GM11168 (cell line): ENCODE results near the gene SUCNR1.
"Not testable (repeated sequence)": the region's sequence is repeated elsewhere in the genome, so short reads cannot be mapped to it uniquely, and the experiment has no call there.

Experiments
- in situ Hi-C: fragments of 300-500 bp; cut with MboI; formaldehyde crosslinking; loops from one replicate; pipeline ENCODE4 v1.12.0; 2022; ENCODE audit warnings: low sequenced_read_pairs; ENCODE audit not compliant: unreplicated experiment

Gene SUCNR1

GRCh38 chr3:151898564-151899261 is 25.3 kb downstream of the SUCNR1 start:
- in situ Hi-C loops: not testable (repeated sequence)

GRCh38 chr3:151899996-151900395 is 26.6 kb downstream of the SUCNR1 start:
- in situ Hi-C loops: no loop called here

GRCh38 chr3:151900460-151900859 is 27.0 kb downstream of the SUCNR1 start:
- in situ Hi-C loops: no loop called here

GRCh38 chr3:151900884-151901643 is 27.6 kb downstream of the SUCNR1 start:
- in situ Hi-C loops: no loop called here

- in situ Hi-C loops: no loop called here
Observed at GRCh38 chr3:151901644-151902285, 28.3 kb downstream of the SUCNR1 start.

GRCh38 chr3:151903501-151903991 is 30.1 kb downstream of the SUCNR1 start:
- in situ Hi-C loops: no loop called here

- in situ Hi-C loops: no loop called here
Observed at GRCh38 chr3:151905647-151906046, 32.2 kb downstream of the SUCNR1 start.

GRCh38 chr3:151906751-151907150 is 33.3 kb downstream of the SUCNR1 start:
- in situ Hi-C loops: no loop called here

- in situ Hi-C loops: no loop called here
Observed at GRCh38 chr3:151908399-151908798, 35.0 kb downstream of the SUCNR1 start.

GRCh38 chr3:151909681-151910405 is 36.4 kb downstream of the SUCNR1 start:
- in situ Hi-C loops: loop anchor here (10.0 kb wide), 1 partner anchor 475 kb away; no protein-coding TSS in a partner anchor

- in situ Hi-C loops: loop anchor here (10.0 kb wide), 1 partner anchor 477 kb away; no protein-coding TSS in a partner anchor
Observed at GRCh38 chr3:151911462-151911861, 38.0 kb downstream of the SUCNR1 start.

- in situ Hi-C loops: loop anchor here (10.0 kb wide), 1 partner anchor 477 kb away; no protein-coding TSS in a partner anchor
Observed at GRCh38 chr3:151912028-151912427, 38.6 kb downstream of the SUCNR1 start.

- in situ Hi-C loops: loop anchor here (10.0 kb wide), 1 partner anchor 482 kb away; no protein-coding TSS in a partner anchor
Observed at GRCh38 chr3:151916781-151917180, 43.3 kb downstream of the SUCNR1 start.

GRCh38 chr3:151918253-151919029 is 45.0 kb downstream of the SUCNR1 start:
- in situ Hi-C loops: loop anchor here (10.0 kb wide), 1 partner anchor 484 kb away; no protein-coding TSS in a partner anchor

- in situ Hi-C loops: loop anchor here (10.0 kb wide), 1 partner anchor 484 kb away; no protein-coding TSS in a partner anchor
Observed at GRCh38 chr3:151919030-151919328, 45.5 kb downstream of the SUCNR1 start.

- in situ Hi-C loops: loop anchor here (10.0 kb wide), 1 partner anchor 485 kb away; no protein-coding TSS in a partner anchor
Observed at GRCh38 chr3:151919446-151919845, 46.0 kb downstream of the SUCNR1 start.

- in situ Hi-C loops: no loop called here
Observed at GRCh38 chr3:151923901-151924300, 50.5 kb downstream of the SUCNR1 start.

GRCh38 chr3:151924753-151925152 is 51.3 kb downstream of the SUCNR1 start:
- in situ Hi-C loops: no loop called here

- in situ Hi-C loops: no loop called here
Observed at GRCh38 chr3:151925419-151925818, 52.0 kb downstream of the SUCNR1 start.
